ENCODE measurements around the gene IL4I1. TPM values are rescaled to one million over a fixed set of nuclear protein-coding genes. Genes with fewer than 3 reads are reported as not detected.
"Not testable (repeated sequence)": the region's sequence is repeated elsewhere in the genome, so short reads cannot be mapped to it uniquely, and the experiment has no call there.

Gene IL4I1
- total RNA-seq (2014; rRNA removed), result 0.34 TPM in 1 of 2 replicates, not detected in the other
- polyA plus RNA-seq (2012), result 1.1 TPM

- DNase-seq (ENCODE audit: low read depth), result peak; percentile 46
Observed at GRCh38 chr19:49896863-49897621, at the start of gene IL4I1. Gene IL4I1 (minus strand): TSS chr19:49896887. CDS start chr19:49896160, 727 bp downstream.

- DNase-seq (ENCODE audit: low read depth), result no peak
Observed at GRCh38 chr19:49946415-49946814, 49.7 kb upstream of the IL4I1 start.

GRCh38 chr19:49944567-49944966 is 47.9 kb upstream of the IL4I1 start:
- not testable (repeated sequence) for DNase-seq (ENCODE audit: low read depth)

GRCh38 chr19:49940482-49940791 is 43.8 kb upstream of the IL4I1 start:
- DNase-seq (ENCODE audit: low read depth), result no peak

- DNase-seq (ENCODE audit: low read depth), result no peak
Observed at GRCh38 chr19:49939721-49940481, 43.2 kb upstream of the IL4I1 start.

GRCh38 chr19:49938662-49939061 is 42.0 kb upstream of the IL4I1 start:
- no peak for DNase-seq (ENCODE audit: low read depth)

GRCh38 chr19:49937750-49938381 is 41.2 kb upstream of the IL4I1 start:
- DNase-seq (ENCODE audit: low read depth), result peak; percentile 55

GRCh38 chr19:49936549-49936948 is 39.9 kb upstream of the IL4I1 start:
- no peak for DNase-seq (ENCODE audit: low read depth)

- DNase-seq (ENCODE audit: low read depth), result no peak
Observed at GRCh38 chr19:49933643-49934042, 37.0 kb upstream of the IL4I1 start.

- DNase-seq (ENCODE audit: low read depth), result no peak
Observed at GRCh38 chr19:49932731-49933131, 36.0 kb upstream of the IL4I1 start.

GRCh38 chr19:49932041-49932451 is 35.4 kb upstream of the IL4I1 start:
- DNase-seq (ENCODE audit: low read depth), result no peak

- no peak for DNase-seq (ENCODE audit: low read depth)
Observed at GRCh38 chr19:49931293-49932040, 34.8 kb upstream of the IL4I1 start.

GRCh38 chr19:49930483-49931011 is 33.9 kb upstream of the IL4I1 start:
- DNase-seq (ENCODE audit: low read depth), result no peak

- DNase-seq (ENCODE audit: low read depth), result peak; percentile 96
Observed at GRCh38 chr19:49929611-49930482, 33.2 kb upstream of the IL4I1 start.

GRCh38 chr19:49929121-49929610 is 32.5 kb upstream of the IL4I1 start, which contains the start of the genes ATF5 and NUP62:
Gene ATF5 (plus strand): TSS chr19:49929205. CDS start chr19:49930851, 1,646 bp downstream.
Gene NUP62 (minus strand): TSS chr19:49929504. CDS start chr19:49909807, 19,697 bp downstream.
- DNase-seq (ENCODE audit: low read depth), result peak; percentile 86

GRCh38 chr19:49927526-49928264 is 31.0 kb upstream of the IL4I1 start:
- DNase-seq (ENCODE audit: low read depth), result no peak

GRCh38 chr19:49926515-49926914 is 29.8 kb upstream of the IL4I1 start:
- no peak for DNase-seq (ENCODE audit: low read depth)

GRCh38 chr19:49925486-49925885 is 28.8 kb upstream of the IL4I1 start:
- no peak for DNase-seq (ENCODE audit: low read depth)

GRCh38 chr19:49924881-49925210 is 28.2 kb upstream of the IL4I1 start:
- not testable (repeated sequence) for DNase-seq (ENCODE audit: low read depth)
